Nephron progenitor cell (in vitro differentiated cells): ENCODE measurements around the gene IL25.

Source experiments
- DNase-seq: peaks from one replicate; pipeline ENCODE4 v3.0.0; 2021
- H3K27ac Mint-ChIP-seq: 2 replicates; pipeline ENCODE4 v1.8.0; 2021; ENCODE audit warnings: mild to moderate bottlenecking, moderate library complexity, mixed read lengths
- H3K27me3 Mint-ChIP-seq: 2 replicates; pipeline ENCODE4 v1.8.0; 2021; ENCODE audit warnings: mild to moderate bottlenecking, low read depth, mixed read lengths; ENCODE audit not compliant: poor library complexity
- H3K36me3 Mint-ChIP-seq: 2 replicates; pipeline ENCODE4 v1.8.0; 2021; ENCODE audit warnings: low read depth, mixed read lengths
- H3K4me1 Mint-ChIP-seq: 2 replicates; pipeline ENCODE4 v1.8.0; 2021; ENCODE audit warnings: mixed read lengths
- H3K4me3 Mint-ChIP-seq: 2 replicates; pipeline ENCODE4 v1.8.0; 2021; ENCODE audit warnings: mild to moderate bottlenecking, moderate library complexity, mixed read lengths
- H3K9me3 Mint-ChIP-seq: 2 replicates; pipeline ENCODE4 v1.8.0; 2021; ENCODE audit warnings: mild to moderate bottlenecking, moderate library complexity, mixed read lengths
- TF ChIP-seq, protein P1 (sequence below): fragments of 200-600 bp; sonication (generic); IDR thresholded peaks from 2 replicates; pipeline ENCODE4 v1.5.0; 2021; ENCODE audit warnings: antibody characterized with exemption

Gene IL25

DNA sequence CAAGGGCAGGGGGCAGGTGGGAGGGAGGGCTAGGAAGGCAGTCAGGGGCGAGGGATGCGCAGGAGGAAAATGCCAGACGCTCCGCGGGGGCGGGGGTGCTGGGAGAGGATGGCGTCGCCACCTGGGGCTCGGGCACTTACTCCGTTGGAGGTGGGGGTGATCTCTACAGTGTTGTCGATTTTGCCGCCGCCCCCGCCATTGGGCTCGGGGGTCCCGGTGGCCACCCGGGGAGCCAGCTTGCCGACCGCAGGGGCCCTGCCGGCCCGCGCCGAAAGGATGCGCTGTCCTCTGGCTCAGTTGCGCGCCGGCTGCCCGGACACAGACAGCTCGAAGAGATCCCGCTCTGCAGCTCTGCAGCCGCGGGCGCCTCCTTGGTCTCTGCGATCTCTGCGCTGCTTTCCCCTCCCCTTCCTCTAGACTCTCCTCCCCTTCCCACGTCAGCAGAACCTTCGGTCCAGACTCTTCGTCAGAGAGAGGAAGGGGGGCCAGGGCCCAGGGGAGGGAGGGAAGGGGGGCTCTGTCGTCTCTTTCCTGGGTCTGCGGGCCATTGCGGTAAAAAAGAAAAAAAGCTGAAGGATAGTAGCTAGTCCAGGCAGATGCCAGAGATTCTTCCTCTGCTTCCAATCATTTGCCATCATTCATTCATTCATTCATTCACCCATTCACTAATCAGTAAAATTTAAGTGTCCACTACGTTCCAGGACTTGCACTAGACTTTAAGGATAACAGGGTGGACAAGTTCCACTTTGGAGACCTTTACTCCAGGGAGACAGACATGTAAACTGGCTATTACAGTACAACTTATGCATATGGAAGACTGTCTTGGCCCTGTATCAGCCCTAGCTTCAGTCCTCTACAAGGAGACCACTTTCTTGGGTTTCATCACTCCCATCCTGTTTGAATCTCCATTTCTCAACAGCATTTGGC lies 19.8 kb upstream of the IL25 start, which contains the start of gene SLC22A17:
TSS of gene SLC22A17 (minus strand) at position 382 of the 927 bp plus-strand sequence.
- Mint-ChIP-seq H3K27ac (peak within 1 kb of the TSS; percentile 10), H3K4me1 (peaks cover 26% of the 10 kb centered on the region), H3K27me3 (peaks cover 33% of the 10 kb centered on the region), H3K36me3 (peaks cover 31% of the 10 kb centered on the region), H3K9me3 (peaks cover 11% of the 10 kb centered on the region), H3K4me3 (peak within 1 kb of the TSS; percentile 84)
- peak; percentile 78 for DNase-seq
- TF ChIP-seq, protein P1, sequence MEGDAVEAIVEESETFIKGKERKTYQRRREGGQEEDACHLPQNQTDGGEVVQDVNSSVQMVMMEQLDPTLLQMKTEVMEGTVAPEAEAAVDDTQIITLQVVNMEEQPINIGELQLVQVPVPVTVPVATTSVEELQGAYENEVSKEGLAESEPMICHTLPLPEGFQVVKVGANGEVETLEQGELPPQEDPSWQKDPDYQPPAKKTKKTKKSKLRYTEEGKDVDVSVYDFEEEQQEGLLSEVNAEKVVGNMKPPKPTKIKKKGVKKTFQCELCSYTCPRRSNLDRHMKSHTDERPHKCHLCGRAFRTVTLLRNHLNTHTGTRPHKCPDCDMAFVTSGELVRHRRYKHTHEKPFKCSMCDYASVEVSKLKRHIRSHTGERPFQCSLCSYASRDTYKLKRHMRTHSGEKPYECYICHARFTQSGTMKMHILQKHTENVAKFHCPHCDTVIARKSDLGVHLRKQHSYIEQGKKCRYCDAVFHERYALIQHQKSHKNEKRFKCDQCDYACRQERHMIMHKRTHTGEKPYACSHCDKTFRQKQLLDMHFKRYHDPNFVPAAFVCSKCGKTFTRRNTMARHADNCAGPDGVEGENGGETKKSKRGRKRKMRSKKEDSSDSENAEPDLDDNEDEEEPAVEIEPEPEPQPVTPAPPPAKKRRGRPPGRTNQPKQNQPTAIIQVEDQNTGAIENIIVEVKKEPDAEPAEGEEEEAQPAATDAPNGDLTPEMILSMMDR = peak; percentile 12

DNA sequence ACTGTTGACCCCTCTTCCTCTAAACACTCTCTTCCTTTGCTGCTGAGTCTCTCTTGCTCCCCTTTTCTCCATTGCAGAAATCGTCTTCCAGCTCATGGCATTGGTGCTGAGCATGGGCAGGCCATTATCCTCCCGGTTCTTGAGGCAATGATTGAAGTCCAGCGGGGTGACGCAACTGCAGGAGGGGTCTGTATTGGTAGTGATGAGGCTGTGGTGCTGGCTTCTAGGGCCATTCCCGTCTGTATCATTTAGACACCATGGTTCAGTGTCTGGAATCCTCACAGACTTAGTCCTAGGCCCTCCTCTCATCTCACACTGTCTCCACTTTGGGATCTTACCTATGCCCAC lies 19.2 kb upstream of the IL25 start:
- Mint-ChIP-seq H3K36me3 (peaks cover 34% of the 10 kb centered on the region), H3K9me3 (peaks cover 11% of the 10 kb centered on the region), H3K27ac (peak overlapping the region; percentile 10), H3K4me3 (peak overlapping the region; percentile 84), H3K4me1 (peaks cover 26% of the 10 kb centered on the region), H3K27me3 (peaks cover 33% of the 10 kb centered on the region)
- TF ChIP-seq, protein P1 = no peak
- no peak for DNase-seq

DNA sequence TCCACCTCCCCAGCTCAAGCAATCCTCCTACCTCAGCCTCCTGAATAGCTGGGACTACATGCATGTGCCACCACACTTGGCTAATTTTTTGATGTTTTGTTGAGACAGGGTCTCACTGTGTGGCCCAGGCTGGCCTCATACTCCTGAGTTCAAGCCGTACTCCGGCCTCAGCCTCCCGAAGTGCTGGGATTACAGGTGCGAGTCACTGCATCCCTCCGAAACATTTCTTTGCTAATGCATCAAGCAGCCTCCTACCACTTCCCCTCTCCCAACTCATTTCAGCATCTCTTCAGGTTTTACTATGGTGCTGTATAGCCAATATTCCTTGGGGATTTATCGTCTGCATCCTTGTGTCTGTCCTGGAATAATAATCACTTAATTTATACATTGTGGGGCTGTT lies 17.6 kb upstream of the IL25 start:
- Mint-ChIP-seq H3K27ac (peak overlapping the region; percentile 43), H3K9me3 (peaks cover 11% of the 10 kb centered on the region), H3K4me1 (peaks cover 26% of the 10 kb centered on the region), H3K27me3 (peaks cover 27% of the 10 kb centered on the region), H3K4me3 (no peak overlapping the region), H3K36me3 (peaks cover 34% of the 10 kb centered on the region)
- DNase-seq = no peak
- TF ChIP-seq, protein P1 = no peak

DNA sequence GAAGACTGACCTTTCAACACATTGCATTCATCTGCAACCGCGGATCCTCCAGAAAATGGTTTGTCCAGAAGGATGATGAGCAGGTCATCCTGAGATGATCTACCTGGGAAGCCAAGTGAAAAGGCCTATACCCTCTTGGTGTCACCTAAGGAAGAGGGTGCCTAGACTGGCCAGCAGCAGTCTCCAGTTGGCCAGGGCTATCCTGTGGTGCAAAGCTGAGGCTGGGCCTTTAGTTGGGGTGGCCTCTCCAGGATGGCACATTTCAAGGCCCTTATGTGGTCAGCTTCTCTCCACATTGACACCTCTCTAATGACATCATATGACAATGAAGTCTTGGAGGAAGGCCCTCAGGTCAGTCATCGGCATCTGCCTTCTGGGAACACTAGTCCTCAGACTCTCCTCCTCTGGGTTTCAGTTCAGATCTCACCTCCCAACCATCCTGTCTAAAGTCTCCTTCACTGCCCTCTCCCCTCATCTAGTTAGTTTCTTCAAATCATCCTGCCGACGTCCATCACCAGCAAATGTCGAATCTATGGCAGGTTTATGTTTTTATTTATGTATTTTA lies 16.7 kb upstream of the IL25 start:
- Mint-ChIP-seq H3K9me3 (peaks cover 4% of the 10 kb centered on the region), H3K27ac (peak overlapping the region; percentile 40), H3K4me1 (peaks cover 24% of the 10 kb centered on the region), H3K27me3 (peaks cover 17% of the 10 kb centered on the region), H3K4me3 (no peak overlapping the region), H3K36me3 (peaks cover 33% of the 10 kb centered on the region)
- no peak for DNase-seq
- TF ChIP-seq, protein P1 = no peak

DNA sequence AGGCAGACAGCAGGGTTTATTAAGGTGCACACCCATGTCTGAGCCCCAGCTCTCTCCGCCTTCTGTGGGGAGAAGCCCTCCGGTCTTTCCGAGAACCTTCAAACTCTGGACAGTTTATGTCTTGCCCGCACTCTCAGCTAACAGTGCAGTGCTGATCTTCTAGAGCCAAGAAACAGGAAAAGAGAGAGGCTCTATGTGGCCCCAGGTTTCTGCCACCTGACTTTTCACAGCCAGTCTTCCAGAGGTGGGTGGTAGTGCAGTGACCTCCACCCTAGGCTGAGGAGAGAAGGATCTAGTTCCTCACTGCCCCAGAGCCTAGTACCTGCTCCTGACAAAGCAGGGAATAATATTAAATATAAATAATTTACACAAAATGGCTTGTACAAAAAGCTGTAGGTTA lies 15.9 kb upstream of the IL25 start:
- Mint-ChIP-seq H3K4me3 (no peak overlapping the region), H3K9me3 (no peaks in the 10 kb centered on the region), H3K27me3 (peaks cover 10% of the 10 kb centered on the region), H3K27ac (peak overlapping the region; percentile 40), H3K4me1 (peaks cover 25% of the 10 kb centered on the region), H3K36me3 (peaks cover 34% of the 10 kb centered on the region)
- no peak for DNase-seq
- TF ChIP-seq, protein P1 = no peak
